T-helper 1 cell treated with Interleukin-12 subunit alpha and Interleukin-12 subunit beta and Interleukin-4 antibody, amounts not matched to agents 30 μg/mL and 1 μg/mL, for 36 hours (primary cell): ENCODE results near the gene LRIG3.
"Not testable (repeated sequence)": the region's sequence is repeated elsewhere in the genome, so short reads cannot be mapped to it uniquely, and the experiment has no call there.

Source experiments
- H3K27ac Mint-ChIP-seq: one replicate; pipeline ENCODE4 v1.8.0; 2021; ENCODE audit warnings: mild to moderate bottlenecking, mixed read lengths
- H3K27me3 Mint-ChIP-seq: one replicate; pipeline ENCODE4 v1.8.0; 2021; ENCODE audit warnings: low read depth, mixed read lengths
- H3K36me3 Mint-ChIP-seq: one replicate; pipeline ENCODE4 v1.8.0; 2021; ENCODE audit warnings: low read depth, mixed read lengths
- H3K4me1 Mint-ChIP-seq: one replicate; pipeline ENCODE4 v1.8.0; 2021; ENCODE audit warnings: low read depth, mixed read lengths
- H3K4me3 Mint-ChIP-seq: one replicate; pipeline ENCODE4 v1.8.0; 2021; ENCODE audit warnings: mild to moderate bottlenecking, moderate library complexity, mixed read lengths
- H3K9me3 Mint-ChIP-seq: one replicate; pipeline ENCODE4 v1.8.0; 2021; ENCODE audit warnings: mixed read lengths

The LRIG3 gene

GRCh38 chr12:58949954-58950738 lies 29.8 kb upstream of the LRIG3 start:
- H3K36me3 Mint-ChIP-seq, H3K4me3 Mint-ChIP-seq, H3K4me1 Mint-ChIP-seq, H3K27ac Mint-ChIP-seq, H3K27me3 Mint-ChIP-seq: not testable (repeated sequence)
- peaks cover 12% of the 10 kb centered on the region for H3K9me3 Mint-ChIP-seq

- Mint-ChIP-seq H3K9me3 (peaks cover 9% of the 10 kb centered on the region), H3K27me3 (no peaks in the 10 kb centered on the region), H3K36me3 (no peaks in the 10 kb centered on the region), H3K4me3 (no peak overlapping the region), H3K27ac (no peak overlapping the region), H3K4me1 (no peaks in the 10 kb centered on the region)
Measured at GRCh38 chr12:58943079-58943478, 22.8 kb upstream of the LRIG3 start.

- no peaks in the 10 kb centered on the region for H3K4me1 Mint-ChIP-seq
- H3K36me3 Mint-ChIP-seq: no peaks in the 10 kb centered on the region
- no peaks in the 10 kb centered on the region for H3K27me3 Mint-ChIP-seq
- no peak overlapping the region for H3K27ac Mint-ChIP-seq
- H3K4me3 Mint-ChIP-seq: no peak overlapping the region
- H3K9me3 Mint-ChIP-seq: peaks cover 7% of the 10 kb centered on the region
Measured at GRCh38 chr12:58942345-58942744, 22.0 kb upstream of the LRIG3 start.

- Mint-ChIP-seq H3K27me3 (no peaks in the 10 kb centered on the region), H3K36me3 (no peaks in the 10 kb centered on the region), H3K9me3 (no peaks in the 10 kb centered on the region), H3K27ac (no peak overlapping the region), H3K4me3 (no peak overlapping the region), H3K4me1 (no peaks in the 10 kb centered on the region)
Measured at GRCh38 chr12:58939399-58940100, 19.2 kb upstream of the LRIG3 start.

GRCh38 chr12:58938440-58938839 lies 18.1 kb upstream of the LRIG3 start:
- Mint-ChIP-seq H3K4me3 (no peak overlapping the region), H3K27me3 (no peaks in the 10 kb centered on the region), H3K4me1 (no peaks in the 10 kb centered on the region), H3K36me3 (no peaks in the 10 kb centered on the region), H3K27ac (no peak overlapping the region), H3K9me3 (no peaks in the 10 kb centered on the region)

- Mint-ChIP-seq H3K27me3 (no peaks in the 10 kb centered on the region), H3K27ac (no peak overlapping the region), H3K36me3 (no peaks in the 10 kb centered on the region), H3K4me3 (no peak overlapping the region), H3K4me1 (no peaks in the 10 kb centered on the region), H3K9me3 (no peaks in the 10 kb centered on the region)
Measured at GRCh38 chr12:58934528-58934927, 14.2 kb upstream of the LRIG3 start.

GRCh38 chr12:58932806-58933681 lies 12.7 kb upstream of the LRIG3 start:
- Mint-ChIP-seq H3K9me3 (no peaks in the 10 kb centered on the region), H3K36me3 (no peaks in the 10 kb centered on the region), H3K4me1 (no peaks in the 10 kb centered on the region), H3K27ac (no peak overlapping the region), H3K4me3 (no peak overlapping the region), H3K27me3 (no peaks in the 10 kb centered on the region)

GRCh38 chr12:58931518-58931917 lies 11.2 kb upstream of the LRIG3 start:
- no peaks in the 10 kb centered on the region for H3K9me3 Mint-ChIP-seq
- no peak overlapping the region for H3K4me3 Mint-ChIP-seq
- no peaks in the 10 kb centered on the region for H3K36me3 Mint-ChIP-seq
- H3K27ac Mint-ChIP-seq: no peak overlapping the region
- H3K4me1 Mint-ChIP-seq: no peaks in the 10 kb centered on the region
- H3K27me3 Mint-ChIP-seq: no peaks in the 10 kb centered on the region

GRCh38 chr12:58930770-58931324 lies 10.5 kb upstream of the LRIG3 start:
- no peak overlapping the region for H3K4me3 Mint-ChIP-seq
- no peak overlapping the region for H3K27ac Mint-ChIP-seq
- no peaks in the 10 kb centered on the region for H3K9me3 Mint-ChIP-seq
- no peaks in the 10 kb centered on the region for H3K4me1 Mint-ChIP-seq
- no peaks in the 10 kb centered on the region for H3K36me3 Mint-ChIP-seq
- H3K27me3 Mint-ChIP-seq: no peaks in the 10 kb centered on the region

GRCh38 chr12:58927120-58927519 lies 6.8 kb upstream of the LRIG3 start:
- H3K4me1 Mint-ChIP-seq: no peaks in the 10 kb centered on the region

GRCh38 chr12:58926586-58926985 lies 6.3 kb upstream of the LRIG3 start:
- Mint-ChIP-seq H3K27me3 (peaks cover 11% of the 10 kb centered on the region), H3K9me3 (no peaks in the 10 kb centered on the region), H3K36me3 (no peaks in the 10 kb centered on the region), H3K4me3 (no peak overlapping the region), H3K27ac (no peak overlapping the region), H3K4me1 (no peaks in the 10 kb centered on the region)

More at GRCh38 chr12:58927120-58927519, 6.8 kb upstream of the LRIG3 start:
- Mint-ChIP-seq H3K4me3 (no peak overlapping the region), H3K27ac (no peak overlapping the region), H3K27me3 (peaks cover 11% of the 10 kb centered on the region), H3K36me3 (no peaks in the 10 kb centered on the region), H3K9me3 (no peaks in the 10 kb centered on the region)

GRCh38 chr12:58925751-58926150 lies 5.4 kb upstream of the LRIG3 start:
- H3K36me3 Mint-ChIP-seq: no peaks in the 10 kb centered on the region
- no peaks in the 10 kb centered on the region for H3K9me3 Mint-ChIP-seq
- H3K27me3 Mint-ChIP-seq: peaks cover 19% of the 10 kb centered on the region
- no peak overlapping the region for H3K4me3 Mint-ChIP-seq
- H3K27ac Mint-ChIP-seq: no peak overlapping the region
- no peaks in the 10 kb centered on the region for H3K4me1 Mint-ChIP-seq

GRCh38 chr12:58925111-58925611 lies 4.9 kb upstream of the LRIG3 start:
- Mint-ChIP-seq H3K27me3 (peaks cover 24% of the 10 kb centered on the region), H3K9me3 (no peaks in the 10 kb centered on the region), H3K36me3 (no peaks in the 10 kb centered on the region), H3K27ac (no peak overlapping the region), H3K4me3 (no peak overlapping the region), H3K4me1 (no peaks in the 10 kb centered on the region)

- Mint-ChIP-seq H3K27ac (no peak overlapping the region), H3K4me1 (no peaks in the 10 kb centered on the region), H3K4me3 (no peak overlapping the region)
Measured at GRCh38 chr12:58924652-58925051, 4.3 kb upstream of the LRIG3 start.

More at GRCh38 chr12:58924652-58925051, 4.3 kb upstream of the LRIG3 start:
- no peaks in the 10 kb centered on the region for H3K9me3 Mint-ChIP-seq
- H3K36me3 Mint-ChIP-seq: no peaks in the 10 kb centered on the region
- peaks cover 26% of the 10 kb centered on the region for H3K27me3 Mint-ChIP-seq
